GM23338 (cell line): ENCODE measurements around the gene BIRC6. TPM values are rescaled to one million over a fixed set of nuclear protein-coding genes. Genes with fewer than 3 reads are reported as not detected.

ENCODE experiments used
- ATAC-seq: fragments of 200-7000 bp; cut with Tn5 transposase; 3 replicates; pipeline ENCODE4 v1.9.1; 2020
- DNase-seq: peaks from one replicate; pipeline ENCODE4 v3.0.0-alpha.2; 2015; ENCODE audit warnings: low spot score
- H2AFZ ChIP-seq: fragments of 200-600 bp; sonication (generic); 2 replicates; pipeline ENCODE4 v1.8.0; 2016; ENCODE audit warnings: antibody characterized with exemption, mild to moderate bottlenecking, moderate library complexity
- H3F3A ChIP-seq: fragments of 200-600 bp; sonication (generic); replicated peaks from 2 replicates; pipeline ENCODE4 v1.8.0; 2017; ENCODE audit warnings: antibody characterized with exemption, mixed run types, low read depth
- H3K27ac ChIP-seq: fragments of 200-600 bp; sonication (generic); 2 replicates; pipeline ENCODE4 v1.6.1; 2016; ENCODE audit warnings: low read depth
- H3K27me3 ChIP-seq: fragments of 200-600 bp; sonication (generic); 2 replicates; pipeline ENCODE4 v1.8.0; 2016; ENCODE audit warnings: mild to moderate bottlenecking, mixed run types, moderate library complexity; ENCODE audit not compliant: insufficient read depth
- H3K36me3 ChIP-seq: fragments of 200-600 bp; sonication (generic); 2 replicates; pipeline ENCODE4 v1.8.0; 2016; ENCODE audit warnings: mild to moderate bottlenecking; ENCODE audit not compliant: insufficient read depth
- H3K4me1 ChIP-seq: fragments of 200-600 bp; sonication (generic); 2 replicates; pipeline ENCODE4 v1.8.0; 2016; ENCODE audit warnings: mild to moderate bottlenecking, moderate library complexity; ENCODE audit not compliant: insufficient read depth
- H3K4me2 ChIP-seq: fragments of 200-600 bp; sonication (generic); 2 replicates; pipeline ENCODE4 v1.7.1; 2017; ENCODE audit warnings: mixed run types
- H3K4me3 ChIP-seq: fragments of 200-600 bp; sonication (generic); 2 replicates; pipeline ENCODE4 v1.6.1; 2016; ENCODE audit warnings: mixed run types
- H3K79me2 ChIP-seq: fragments of 200-600 bp; sonication (generic); replicated peaks from 2 replicates; pipeline ENCODE4 v1.8.0; 2017; ENCODE audit warnings: mild to moderate bottlenecking; ENCODE audit not compliant: insufficient read depth
- H3K9me2 ChIP-seq: fragments of 200-600 bp; sonication (generic); 2 replicates; pipeline ENCODE4 v1.8.0; 2017; ENCODE audit not compliant: insufficient read depth
- H4K20me1 ChIP-seq: fragments of 200-600 bp; sonication (generic); replicated peaks from 2 replicates; pipeline ENCODE4 v1.8.0; 2017; ENCODE audit warnings: mild to moderate bottlenecking; ENCODE audit not compliant: insufficient read depth
- H3K27ac Mint-ChIP-seq: 2 replicates; pipeline ENCODE4 v1.8.0; 2020; ENCODE audit warnings: inconsistent platforms, mild to moderate bottlenecking, moderate library complexity, mixed read lengths
- H3K27me3 Mint-ChIP-seq: 3 replicates; pipeline ENCODE4 v1.8.0; 2022; ENCODE audit warnings: low read depth, mild to moderate bottlenecking, moderate library complexity, mixed read lengths, inconsistent platforms; ENCODE audit not compliant: insufficient read depth, poor library complexity
- H3K36me3 Mint-ChIP-seq: 3 replicates; pipeline ENCODE4 v1.8.0; 2021; ENCODE audit warnings: low read depth, mild to moderate bottlenecking, inconsistent platforms, moderate library complexity, mixed read lengths
- H3K4me1 Mint-ChIP-seq: 3 replicates; pipeline ENCODE4 v1.8.0; 2020; ENCODE audit warnings: mild to moderate bottlenecking, inconsistent platforms, mixed read lengths
- H3K4me3 Mint-ChIP-seq: 3 replicates; pipeline ENCODE4 v1.8.0; 2021; ENCODE audit warnings: moderate library complexity, mild to moderate bottlenecking, inconsistent platforms, mixed read lengths
- H3K9me3 Mint-ChIP-seq: 3 replicates; pipeline ENCODE4 v1.8.0; 2020; ENCODE audit warnings: moderate library complexity, mild to moderate bottlenecking, inconsistent platforms, mixed read lengths
- CREB1 ChIP-seq: fragments of 250-450 bp; sonication (Bioruptor Pico); IDR thresholded peaks from 2 replicates; pipeline ENCODE4 v1.5.0; 2020; ENCODE audit warnings: low read depth, mild to moderate bottlenecking, moderate library complexity
- EZH2 ChIP-seq: fragments of 200-600 bp; sonication (generic); IDR thresholded peaks from one replicate; pipeline ENCODE4 v1.8.0; 2017; ENCODE audit warnings: antibody characterized with exemption, mild to moderate bottlenecking, low read depth; ENCODE audit not compliant: unreplicated experiment
- EZH2phosphoT487 ChIP-seq: fragments of 200-600 bp; sonication (generic); IDR thresholded peaks from one replicate; pipeline ENCODE4 v1.8.1; 2018; ENCODE audit warnings: antibody characterized with exemption; ENCODE audit not compliant: unreplicated experiment
- JUNB ChIP-seq: IDR thresholded peaks from one replicate; pipeline ENCODE4 v1.6.1; 2016; ENCODE audit warnings: antibody characterized with exemption; ENCODE audit not compliant: unreplicated experiment
- NANOG ChIP-seq: IDR thresholded peaks from 2 replicates; pipeline ENCODE4 v1.6.1; 2016; ENCODE audit warnings: antibody characterized with exemption, borderline replicate concordance
- POLR2AphosphoS5 ChIP-seq: IDR thresholded peaks from 2 replicates; pipeline ENCODE4 v1.6.1; 2016; ENCODE audit warnings: antibody characterized with exemption, low read depth
- STAT1 ChIP-seq: IDR thresholded peaks from one replicate; pipeline ENCODE4 v1.6.1; 2016; ENCODE audit warnings: antibody characterized with exemption; ENCODE audit not compliant: unreplicated experiment
- ZNF114 ChIP-seq: fragments of 250-450 bp; sonication (Bioruptor Pico); IDR thresholded peaks from 2 replicates; pipeline ENCODE4 v1.5.0; 2020; ENCODE audit warnings: mild to moderate bottlenecking, moderate library complexity
- ZNF331 ChIP-seq: fragments of 250-450 bp; sonication (Bioruptor Pico); IDR thresholded peaks from 2 replicates; pipeline ENCODE4 v1.5.0; 2020; ENCODE audit warnings: low read depth, mild to moderate bottlenecking, moderate library complexity
- polyA plus RNA-seq: library from polyadenylated mRNA; unstranded; fragments of >200 nt; fragmentation: Nextera tagmentation; extraction: Ambion mirVana; gene quantifications from 2 replicates; pipeline ENCODE4 v1.2.1, GENCODE V29; 2016
- total RNA-seq: library from RNA; depleted of rRNA; stranded (reverse); fragments of >200 nt; shearing (Covaris generic); gene quantifications from 2 replicates; pipeline ENCODE4 v1.2.3, GENCODE V29; 2014
- TF ChIP-seq, protein P1 (sequence below), 2 experiments: fragments of 200-600 bp in 1 of 2; sonication (generic) in 1 of 2; conservative IDR thresholded peaks; 2 replicates each; pipeline versions ENCODE4 v1.5.1 to v1.6.1; 2016 to 2017; ENCODE audit warnings: antibody characterized with exemption in 2 of 2, low read depth in 2 of 2, mild to moderate bottlenecking in 2 of 2, moderate library complexity in 1 of 2
- TF ChIP-seq, protein P2 (sequence below): IDR thresholded peaks from one replicate; pipeline ENCODE4 v1.6.1; 2018; ENCODE audit warnings: antibody characterized with exemption; ENCODE audit not compliant: unreplicated experiment
- TF ChIP-seq, protein P3 (sequence below): IDR thresholded peaks from 2 replicates; pipeline ENCODE4 v1.6.1; 2016; ENCODE audit warnings: antibody characterized with exemption
- TF ChIP-seq, protein P4 (sequence below): fragments of 250-450 bp; sonication (Bioruptor Pico); IDR thresholded peaks from 2 replicates; pipeline ENCODE4 v1.5.0; 2020; ENCODE audit warnings: mild to moderate bottlenecking, moderate library complexity

The BIRC6 gene
- total and polyA plus RNA-seq, 2 experiments from 2014 or later = 85.8 to 131 TPM

DNA sequence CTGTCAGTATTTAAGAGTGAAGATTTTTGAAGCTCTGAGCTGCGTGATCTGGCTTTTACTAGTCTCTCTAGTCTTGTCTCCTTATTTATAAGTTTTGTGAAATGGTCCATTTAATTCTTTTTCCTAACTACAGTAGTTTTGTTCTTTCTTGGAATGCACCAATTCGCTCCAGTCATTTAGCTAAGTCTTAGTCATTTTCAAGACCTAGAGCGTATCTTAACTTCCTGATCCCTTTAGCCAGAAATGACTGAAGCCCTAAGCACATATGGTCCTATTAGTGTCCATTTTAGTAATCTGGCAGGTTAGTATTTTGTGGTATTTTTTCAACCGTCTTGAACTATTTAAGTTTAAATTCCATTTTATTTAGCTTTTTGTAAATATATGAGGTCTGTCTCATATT lies 3.6 kb downstream of the BIRC6 start:
- Histone ChIP-seq H3K36me3 (0 out of 2 replicates have a peak, but pooled peaks cover 4% of the 10 kb centered on the region), H3K27me3 (no peaks in the 10 kb centered on the region), H2AFZ (no peak overlapping the region), H3K27ac (no peak overlapping the region; the same call in 1 of the 2 replicates), H3K4me2 (no peak overlapping the region), H3F3A (peaks cover 6% of the 10 kb centered on the region), H4K20me1 (peaks cover 11% of the 10 kb centered on the region), H3K4me3 (no peak overlapping the region), H3K9me2 (no peaks in the 10 kb centered on the region), H3K4me1 (peaks cover 21% of the 10 kb centered on the region), H3K79me2 (peaks cover 79% of the 10 kb centered on the region)
- DNase-seq (no peak), ATAC-seq (no peak)
- Mint-ChIP-seq H3K36me3 (peaks cover 32% of the 10 kb centered on the region), H3K27ac (no peak overlapping the region), H3K9me3 (peaks cover 4% of the 10 kb centered on the region; the same call in 2 of the 3 replicates), H3K4me3 (no peak overlapping the region), H3K4me1 (peaks cover 34% of the 10 kb centered on the region), H3K27me3 (peaks cover 8% of the 10 kb centered on the region)
- TF ChIP-seq, protein P1, sequence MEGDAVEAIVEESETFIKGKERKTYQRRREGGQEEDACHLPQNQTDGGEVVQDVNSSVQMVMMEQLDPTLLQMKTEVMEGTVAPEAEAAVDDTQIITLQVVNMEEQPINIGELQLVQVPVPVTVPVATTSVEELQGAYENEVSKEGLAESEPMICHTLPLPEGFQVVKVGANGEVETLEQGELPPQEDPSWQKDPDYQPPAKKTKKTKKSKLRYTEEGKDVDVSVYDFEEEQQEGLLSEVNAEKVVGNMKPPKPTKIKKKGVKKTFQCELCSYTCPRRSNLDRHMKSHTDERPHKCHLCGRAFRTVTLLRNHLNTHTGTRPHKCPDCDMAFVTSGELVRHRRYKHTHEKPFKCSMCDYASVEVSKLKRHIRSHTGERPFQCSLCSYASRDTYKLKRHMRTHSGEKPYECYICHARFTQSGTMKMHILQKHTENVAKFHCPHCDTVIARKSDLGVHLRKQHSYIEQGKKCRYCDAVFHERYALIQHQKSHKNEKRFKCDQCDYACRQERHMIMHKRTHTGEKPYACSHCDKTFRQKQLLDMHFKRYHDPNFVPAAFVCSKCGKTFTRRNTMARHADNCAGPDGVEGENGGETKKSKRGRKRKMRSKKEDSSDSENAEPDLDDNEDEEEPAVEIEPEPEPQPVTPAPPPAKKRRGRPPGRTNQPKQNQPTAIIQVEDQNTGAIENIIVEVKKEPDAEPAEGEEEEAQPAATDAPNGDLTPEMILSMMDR (conservative IDR thresholded peaks at IDR 0.05; ENCODE audit: low read depth in 2 of 2) = no peak
- no peak for TF ChIP-seq ZNF114 (CRISPR knock-in tag)
- no peak for TF ChIP-seq EZH2
- TF ChIP-seq, protein P2, sequence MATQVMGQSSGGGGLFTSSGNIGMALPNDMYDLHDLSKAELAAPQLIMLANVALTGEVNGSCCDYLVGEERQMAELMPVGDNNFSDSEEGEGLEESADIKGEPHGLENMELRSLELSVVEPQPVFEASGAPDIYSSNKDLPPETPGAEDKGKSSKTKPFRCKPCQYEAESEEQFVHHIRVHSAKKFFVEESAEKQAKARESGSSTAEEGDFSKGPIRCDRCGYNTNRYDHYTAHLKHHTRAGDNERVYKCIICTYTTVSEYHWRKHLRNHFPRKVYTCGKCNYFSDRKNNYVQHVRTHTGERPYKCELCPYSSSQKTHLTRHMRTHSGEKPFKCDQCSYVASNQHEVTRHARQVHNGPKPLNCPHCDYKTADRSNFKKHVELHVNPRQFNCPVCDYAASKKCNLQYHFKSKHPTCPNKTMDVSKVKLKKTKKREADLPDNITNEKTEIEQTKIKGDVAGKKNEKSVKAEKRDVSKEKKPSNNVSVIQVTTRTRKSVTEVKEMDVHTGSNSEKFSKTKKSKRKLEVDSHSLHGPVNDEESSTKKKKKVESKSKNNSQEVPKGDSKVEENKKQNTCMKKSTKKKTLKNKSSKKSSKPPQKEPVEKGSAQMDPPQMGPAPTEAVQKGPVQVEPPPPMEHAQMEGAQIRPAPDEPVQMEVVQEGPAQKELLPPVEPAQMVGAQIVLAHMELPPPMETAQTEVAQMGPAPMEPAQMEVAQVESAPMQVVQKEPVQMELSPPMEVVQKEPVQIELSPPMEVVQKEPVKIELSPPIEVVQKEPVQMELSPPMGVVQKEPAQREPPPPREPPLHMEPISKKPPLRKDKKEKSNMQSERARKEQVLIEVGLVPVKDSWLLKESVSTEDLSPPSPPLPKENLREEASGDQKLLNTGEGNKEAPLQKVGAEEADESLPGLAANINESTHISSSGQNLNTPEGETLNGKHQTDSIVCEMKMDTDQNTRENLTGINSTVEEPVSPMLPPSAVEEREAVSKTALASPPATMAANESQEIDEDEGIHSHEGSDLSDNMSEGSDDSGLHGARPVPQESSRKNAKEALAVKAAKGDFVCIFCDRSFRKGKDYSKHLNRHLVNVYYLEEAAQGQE = no peak
- TF ChIP-seq STAT1 = no peak
- no peak for TF ChIP-seq NANOG
- no peak for TF ChIP-seq JUNB
- TF ChIP-seq, protein P3, sequence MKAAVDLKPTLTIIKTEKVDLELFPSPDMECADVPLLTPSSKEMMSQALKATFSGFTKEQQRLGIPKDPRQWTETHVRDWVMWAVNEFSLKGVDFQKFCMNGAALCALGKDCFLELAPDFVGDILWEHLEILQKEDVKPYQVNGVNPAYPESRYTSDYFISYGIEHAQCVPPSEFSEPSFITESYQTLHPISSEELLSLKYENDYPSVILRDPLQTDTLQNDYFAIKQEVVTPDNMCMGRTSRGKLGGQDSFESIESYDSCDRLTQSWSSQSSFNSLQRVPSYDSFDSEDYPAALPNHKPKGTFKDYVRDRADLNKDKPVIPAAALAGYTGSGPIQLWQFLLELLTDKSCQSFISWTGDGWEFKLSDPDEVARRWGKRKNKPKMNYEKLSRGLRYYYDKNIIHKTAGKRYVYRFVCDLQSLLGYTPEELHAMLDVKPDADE = no peak
- no peak for TF ChIP-seq EZH2phosphoT487
- TF ChIP-seq ZNF331 = no peak
- no peak for TF ChIP-seq POLR2AphosphoS5
- no peak for TF ChIP-seq CREB1 (CRISPR knock-in tag)
- TF ChIP-seq, protein P4, sequence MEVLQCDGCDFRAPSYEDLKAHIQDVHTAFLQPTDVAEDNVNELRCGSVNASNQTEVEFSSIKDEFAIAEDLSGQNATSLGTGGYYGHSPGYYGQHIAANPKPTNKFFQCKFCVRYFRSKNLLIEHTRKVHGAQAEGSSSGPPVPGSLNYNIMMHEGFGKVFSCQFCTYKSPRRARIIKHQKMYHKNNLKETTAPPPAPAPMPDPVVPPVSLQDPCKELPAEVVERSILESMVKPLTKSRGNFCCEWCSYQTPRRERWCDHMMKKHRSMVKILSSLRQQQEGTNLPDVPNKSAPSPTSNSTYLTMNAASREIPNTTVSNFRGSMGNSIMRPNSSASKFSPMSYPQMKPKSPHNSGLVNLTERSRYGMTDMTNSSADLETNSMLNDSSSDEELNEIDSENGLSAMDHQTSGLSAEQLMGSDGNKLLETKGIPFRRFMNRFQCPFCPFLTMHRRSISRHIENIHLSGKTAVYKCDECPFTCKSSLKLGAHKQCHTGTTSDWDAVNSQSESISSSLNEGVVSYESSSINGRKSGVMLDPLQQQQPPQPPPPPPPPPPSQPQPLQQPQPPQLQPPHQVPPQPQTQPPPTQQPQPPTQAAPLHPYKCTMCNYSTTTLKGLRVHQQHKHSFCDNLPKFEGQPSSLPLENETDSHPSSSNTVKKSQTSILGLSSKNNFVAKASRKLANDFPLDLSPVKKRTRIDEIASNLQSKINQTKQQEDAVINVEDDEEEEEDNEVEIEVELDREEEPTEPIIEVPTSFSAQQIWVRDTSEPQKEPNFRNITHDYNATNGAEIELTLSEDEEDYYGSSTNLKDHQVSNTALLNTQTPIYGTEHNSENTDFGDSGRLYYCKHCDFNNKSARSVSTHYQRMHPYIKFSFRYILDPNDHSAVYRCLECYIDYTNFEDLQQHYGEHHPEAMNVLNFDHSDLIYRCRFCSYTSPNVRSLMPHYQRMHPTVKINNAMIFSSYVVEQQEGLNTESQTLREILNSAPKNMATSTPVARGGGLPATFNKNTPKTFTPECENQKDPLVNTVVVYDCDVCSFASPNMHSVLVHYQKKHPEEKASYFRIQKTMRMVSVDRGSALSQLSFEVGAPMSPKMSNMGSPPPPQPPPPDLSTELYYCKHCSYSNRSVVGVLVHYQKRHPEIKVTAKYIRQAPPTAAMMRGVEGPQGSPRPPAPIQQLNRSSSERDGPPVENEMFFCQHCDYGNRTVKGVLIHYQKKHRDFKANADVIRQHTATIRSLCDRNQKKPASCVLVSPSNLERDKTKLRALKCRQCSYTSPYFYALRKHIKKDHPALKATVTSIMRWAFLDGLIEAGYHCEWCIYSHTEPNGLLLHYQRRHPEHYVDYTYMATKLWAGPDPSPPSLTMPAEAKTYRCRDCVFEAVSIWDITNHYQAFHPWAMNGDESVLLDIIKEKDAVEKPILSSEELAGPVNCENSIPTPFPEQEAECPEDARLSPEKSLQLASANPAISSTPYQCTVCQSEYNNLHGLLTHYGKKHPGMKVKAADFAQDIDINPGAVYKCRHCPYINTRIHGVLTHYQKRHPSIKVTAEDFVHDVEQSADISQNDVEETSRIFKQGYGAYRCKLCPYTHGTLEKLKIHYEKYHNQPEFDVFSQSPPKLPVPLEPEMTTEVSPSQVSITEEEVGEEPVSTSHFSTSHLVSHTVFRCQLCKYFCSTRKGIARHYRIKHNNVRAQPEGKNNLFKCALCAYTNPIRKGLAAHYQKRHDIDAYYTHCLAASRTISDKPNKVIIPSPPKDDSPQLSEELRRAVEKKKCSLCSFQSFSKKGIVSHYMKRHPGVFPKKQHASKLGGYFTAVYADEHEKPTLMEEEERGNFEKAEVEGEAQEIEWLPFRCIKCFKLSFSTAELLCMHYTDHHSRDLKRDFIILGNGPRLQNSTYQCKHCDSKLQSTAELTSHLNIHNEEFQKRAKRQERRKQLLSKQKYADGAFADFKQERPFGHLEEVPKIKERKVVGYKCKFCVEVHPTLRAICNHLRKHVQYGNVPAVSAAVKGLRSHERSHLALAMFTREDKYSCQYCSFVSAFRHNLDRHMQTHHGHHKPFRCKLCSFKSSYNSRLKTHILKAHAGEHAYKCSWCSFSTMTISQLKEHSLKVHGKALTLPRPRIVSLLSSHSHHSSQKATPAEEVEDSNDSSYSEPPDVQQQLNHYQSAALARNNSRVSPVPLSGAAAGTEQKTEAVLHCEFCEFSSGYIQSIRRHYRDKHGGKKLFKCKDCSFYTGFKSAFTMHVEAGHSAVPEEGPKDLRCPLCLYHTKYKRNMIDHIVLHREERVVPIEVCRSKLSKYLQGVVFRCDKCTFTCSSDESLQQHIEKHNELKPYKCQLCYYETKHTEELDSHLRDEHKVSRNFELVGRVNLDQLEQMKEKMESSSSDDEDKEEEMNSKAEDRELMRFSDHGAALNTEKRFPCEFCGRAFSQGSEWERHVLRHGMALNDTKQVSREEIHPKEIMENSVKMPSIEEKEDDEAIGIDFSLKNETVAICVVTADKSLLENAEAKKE (CRISPR knock-in tag) = no peak
